ENCODE data around the gene NAA20.
A peak's percentile ranks its signal among the peaks of the same experiment; 100 is the strongest.

NAA20 gene

GRCh38 chr20:20060234-20060998, 43.3 kb downstream of the NAA20 start:
- no peak overlapping the region for H3K27ac Mint-ChIP-seq
- no peak overlapping the region for H3K4me3 Mint-ChIP-seq
- peaks cover 9% of the 10 kb centered on the region for H3K27me3 Mint-ChIP-seq (ENCODE audit: low read depth)
- TF ChIP-seq CTCF (IDR thresholded peaks at IDR 0.05; ENCODE audit: unreplicated experiment in 3 of 3): no peak
- no peaks in the 10 kb centered on the region for H3K36me3 Mint-ChIP-seq (ENCODE audit: low read depth)
- H3K4me1 Mint-ChIP-seq: peaks cover 5% of the 10 kb centered on the region
- no peaks in the 10 kb centered on the region for H3K9me3 Mint-ChIP-seq

GRCh38 chr20:20063941-20064702, 47.0 kb downstream of the NAA20 start:
- Mint-ChIP-seq H3K27ac (no peak overlapping the region), H3K27me3 (ENCODE audit: low read depth) (peaks cover 18% of the 10 kb centered on the region), H3K4me1 (peaks cover 8% of the 10 kb centered on the region), H3K4me3 (no peak overlapping the region), H3K36me3 (ENCODE audit: low read depth) (no peaks in the 10 kb centered on the region), H3K9me3 (no peaks in the 10 kb centered on the region)
- no peak for TF ChIP-seq CTCF (IDR thresholded peaks at IDR 0.05; ENCODE audit: unreplicated experiment in 3 of 3)

GRCh38 chr20:20065361-20065760, 48.2 kb downstream of the NAA20 start:
- Mint-ChIP-seq H3K27me3 (ENCODE audit: low read depth) (peaks cover 18% of the 10 kb centered on the region), H3K4me3 (no peak overlapping the region), H3K4me1 (peaks cover 8% of the 10 kb centered on the region)

GRCh38 chr20:20070871-20071726, 53.9 kb downstream of the NAA20 start:
- Mint-ChIP-seq H3K4me3 (no peak overlapping the region), H3K9me3 (no peaks in the 10 kb centered on the region), H3K36me3 (ENCODE audit: low read depth) (no peaks in the 10 kb centered on the region), H3K27ac (no peak overlapping the region), H3K27me3 (ENCODE audit: low read depth) (peaks cover 9% of the 10 kb centered on the region), H3K4me1 (peaks cover 17% of the 10 kb centered on the region)
- no peak for TF ChIP-seq CTCF (IDR thresholded peaks at IDR 0.05; ENCODE audit: unreplicated experiment in 3 of 3)

More at GRCh38 chr20:20065361-20065760, 48.2 kb downstream of the NAA20 start:
- TF ChIP-seq CTCF (IDR thresholded peaks at IDR 0.05; ENCODE audit: unreplicated experiment in 3 of 3): no peak
- Mint-ChIP-seq H3K27ac (no peak overlapping the region), H3K36me3 (ENCODE audit: low read depth) (no peaks in the 10 kb centered on the region), H3K9me3 (no peaks in the 10 kb centered on the region)

- Mint-ChIP-seq H3K4me3 (peak overlapping the region in 1 of 3 experiments; percentile 22), H3K36me3 (ENCODE audit: low read depth) (no peaks in the 10 kb centered on the region), H3K4me1 (peaks cover 35% of the 10 kb centered on the region), H3K27ac (peak overlapping the region in 2 of 3 experiments; percentile 48 to 59), H3K27me3 (ENCODE audit: low read depth) (peaks cover 12% of the 10 kb centered on the region), H3K9me3 (no peaks in the 10 kb centered on the region)
- TF ChIP-seq CTCF (IDR thresholded peaks at IDR 0.05; ENCODE audit: unreplicated experiment in 3 of 3): no peak
Observed at GRCh38 chr20:20073801-20074371, 56.7 kb downstream of the NAA20 start.

All from nephron (organoid).